IPS-11a (cell line): ENCODE measurements around the gene YY1.
"Not testable (repeated sequence)": the region's sequence is repeated elsewhere in the genome, so short reads cannot be mapped to it uniquely, and the experiment has no call there.

Experiments used
- H3K4me3 ChIP-seq: one replicate; pipeline ENCODE4 v1.5.1; 2013; ENCODE audit warnings: low read depth, low read length, control low read depth

YY1 gene

GRCh38 chr14:100312110-100312876 lies 73.3 kb downstream of the YY1 start:
- H3K4me3 ChIP-seq = not testable (repeated sequence)

- no peak overlapping the region for H3K4me3 ChIP-seq
These were observed 74.0 kb downstream of the YY1 start for GRCh38 chr14:100312877-100313400.

GRCh38 chr14:100313464-100314230 lies 74.7 kb downstream of the YY1 start:
- H3K4me3 ChIP-seq = no peak overlapping the region

DNA sequence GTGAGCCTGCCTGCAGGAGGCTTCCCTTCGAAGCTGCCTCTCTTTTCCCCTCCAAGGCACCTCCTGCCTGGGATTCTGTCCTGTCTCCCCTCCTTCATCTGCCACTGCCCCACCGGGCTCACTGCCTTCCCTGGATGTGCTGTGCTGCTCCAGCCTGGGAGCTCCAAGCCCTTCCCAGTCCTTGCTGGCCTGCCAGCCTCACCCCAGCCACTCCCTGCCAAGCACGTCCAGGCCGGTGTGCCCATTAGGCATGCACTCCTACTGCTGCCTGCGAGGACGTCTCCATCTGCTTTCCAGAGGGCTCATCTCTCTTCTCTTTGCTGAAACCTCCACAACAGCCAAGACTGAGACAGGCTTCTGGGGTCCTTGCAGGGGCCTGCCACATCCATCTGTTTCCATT lies 75.8 kb downstream of the YY1 start:
- no peak overlapping the region for H3K4me3 ChIP-seq

- H3K4me3 ChIP-seq = no peak overlapping the region
These were observed 78.4 kb downstream of the YY1 start for GRCh38 chr14:100317389-100317788.

- H3K4me3 ChIP-seq = no peak overlapping the region
These were observed 79.2 kb downstream of the YY1 start for GRCh38 chr14:100317912-100318808.

- H3K4me3 ChIP-seq = no peak overlapping the region
These were observed 81.4 kb downstream of the YY1 start for GRCh38 chr14:100320157-100320856.

GRCh38 chr14:100321473-100322137 lies 82.7 kb downstream of the YY1 start:
- no peak overlapping the region for H3K4me3 ChIP-seq

DNA sequence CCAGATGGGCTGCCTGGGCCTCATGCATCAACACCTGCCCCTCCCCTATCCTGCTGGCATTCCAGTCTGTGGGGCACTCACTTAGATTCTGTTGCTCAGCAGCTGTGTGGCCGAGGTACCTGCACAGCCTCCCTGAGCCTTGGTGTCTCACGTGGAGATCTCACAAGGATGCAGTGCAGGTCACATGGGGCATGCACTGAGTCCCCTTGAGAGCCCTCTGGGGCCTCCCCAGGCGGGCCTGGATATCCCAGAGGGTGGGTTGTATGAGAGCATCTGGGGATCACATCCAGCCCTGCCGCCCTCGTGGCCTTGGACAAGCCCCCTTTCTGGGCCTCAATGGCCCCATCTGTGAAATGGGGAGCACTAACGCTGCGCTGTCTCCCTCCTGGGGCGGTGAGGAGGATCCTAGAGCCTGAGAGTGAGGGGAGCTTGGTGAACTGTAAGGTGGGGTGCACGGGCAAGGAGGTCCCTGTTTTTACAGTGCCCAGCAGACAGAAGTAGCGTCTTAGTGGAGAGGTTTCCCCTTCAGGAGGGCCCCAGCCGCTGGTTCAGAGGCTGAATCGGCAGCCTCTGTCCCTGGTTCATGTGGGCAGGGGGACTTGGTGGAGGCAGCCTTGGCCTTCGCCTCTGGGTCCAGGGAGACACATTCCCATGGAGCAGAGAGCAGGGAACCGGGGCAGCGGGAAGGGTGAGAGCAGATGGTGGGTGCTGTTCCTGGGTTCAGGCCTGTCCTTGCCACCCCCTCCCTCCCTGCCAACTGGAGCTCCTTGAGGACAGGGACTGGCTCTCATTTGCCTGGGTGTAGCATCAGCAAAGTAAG lies 83.4 kb downstream of the YY1 start:
- H3K4me3 ChIP-seq = no peak overlapping the region

- H3K4me3 ChIP-seq = no peak within 1 kb of the TSS
These were observed 84.4 kb downstream of the YY1 start, which contains the start of gene SLC25A47 for GRCh38 chr14:100323121-100323941. SLC25A47 (plus strand) TSS chr14:100323339; CDS start chr14:100323415, 76 bp downstream.

- no peak overlapping the region for H3K4me3 ChIP-seq
These were observed 85.0 kb downstream of the YY1 start for GRCh38 chr14:100323942-100324307.

- H3K4me3 ChIP-seq = no peak overlapping the region
These were observed 86.3 kb downstream of the YY1 start for GRCh38 chr14:100325231-100325632.

DNA sequence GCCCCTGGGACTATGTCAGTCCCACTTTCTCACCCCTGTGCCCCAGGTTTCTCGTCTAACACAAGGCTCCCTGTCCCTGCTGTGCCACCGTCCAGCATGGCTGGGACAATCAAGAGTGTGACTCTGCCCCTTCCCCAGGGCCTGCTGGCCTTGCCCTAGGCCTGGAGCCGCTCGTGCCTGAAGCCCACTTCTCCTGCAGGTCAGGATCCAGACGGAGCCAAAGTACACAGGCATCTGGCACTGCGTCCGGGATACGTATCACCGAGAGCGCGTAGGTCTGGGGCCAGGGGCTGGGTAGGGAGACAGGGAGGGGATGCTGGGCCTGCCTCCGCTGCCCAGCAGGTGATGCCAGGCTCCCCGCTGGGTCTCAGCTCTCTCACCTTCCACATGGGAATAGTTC lies 87.0 kb downstream of the YY1 start:
- no peak overlapping the region for H3K4me3 ChIP-seq

DNA sequence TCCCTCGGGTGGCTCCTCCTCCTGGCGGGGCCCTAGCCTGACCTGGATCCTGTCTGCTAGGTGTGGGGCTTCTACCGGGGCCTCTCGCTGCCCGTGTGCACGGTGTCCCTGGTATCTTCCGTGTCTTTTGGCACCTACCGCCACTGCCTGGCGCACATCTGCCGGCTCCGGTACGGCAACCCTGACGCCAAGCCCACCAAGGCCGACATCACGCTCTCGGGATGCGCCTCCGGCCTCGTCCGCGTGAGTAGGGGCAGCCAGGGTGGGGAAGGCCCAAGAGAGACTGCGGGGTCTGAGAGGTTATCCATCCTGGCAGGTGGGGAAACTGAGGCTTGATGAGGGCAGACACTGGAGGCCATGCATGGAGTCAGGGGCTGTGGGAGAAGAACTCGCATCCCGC lies 88.2 kb downstream of the YY1 start:
- no peak overlapping the region for H3K4me3 ChIP-seq

- no peak overlapping the region for H3K4me3 ChIP-seq
These were observed 89.7 kb downstream of the YY1 start for GRCh38 chr14:100328495-100329163.

DNA sequence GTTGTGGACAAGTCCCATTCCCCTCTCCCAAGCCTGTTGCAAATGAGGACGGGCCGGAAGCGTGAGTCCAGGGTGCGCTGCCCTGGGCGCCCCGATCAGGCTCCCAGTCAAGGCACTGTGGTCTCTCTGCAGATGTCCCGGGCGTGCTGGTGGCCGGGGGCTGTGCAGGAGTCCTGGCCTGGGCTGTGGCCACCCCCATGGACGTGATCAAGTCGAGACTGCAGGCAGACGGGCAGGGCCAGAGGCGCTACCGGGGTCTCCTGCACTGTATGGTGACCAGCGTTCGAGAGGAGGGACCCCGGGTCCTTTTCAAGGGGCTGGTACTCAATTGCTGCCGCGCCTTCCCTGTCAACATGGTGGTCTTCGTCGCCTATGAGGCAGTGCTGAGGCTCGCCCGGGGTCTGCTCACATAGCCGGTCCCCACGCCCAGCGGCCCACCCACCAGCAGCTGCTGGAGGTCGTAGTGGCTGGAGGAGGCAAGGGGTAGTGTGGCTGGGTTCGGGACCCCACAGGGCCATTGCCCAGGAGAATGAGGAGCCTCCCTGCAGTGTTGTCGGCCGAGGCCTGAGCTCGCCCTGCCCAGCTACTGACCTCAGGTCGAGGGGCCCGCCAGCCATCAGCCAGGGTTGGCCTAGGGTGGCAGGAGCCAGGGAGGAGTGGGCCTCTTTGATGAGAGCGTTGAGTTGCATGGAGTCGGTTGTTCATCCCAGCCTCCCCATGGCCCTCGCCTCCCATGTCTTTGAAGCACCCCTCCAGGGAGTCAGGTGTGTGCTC lies 90.5 kb downstream of the YY1 start:
- H3K4me3 ChIP-seq = no peak overlapping the region

GRCh38 chr14:100330007-100330344 lies 91.0 kb downstream of the YY1 start:
- no peak overlapping the region for H3K4me3 ChIP-seq
